Smooth muscle cell (in vitro differentiated cells): Measurements from ENCODE around the gene DNAJB5. TPM values are rescaled to one million over a fixed set of nuclear protein-coding genes. Genes with fewer than 3 reads are reported as not detected.
"Not testable (repeated sequence)": the region's sequence is repeated elsewhere in the genome, so short reads cannot be mapped to it uniquely, and the experiment has no call there.

ENCODE experiments used
- DNase-seq: peaks from one replicate; lab custom pipeline; 2025; ENCODE audit not compliant: unreplicated experiment; lab: John Stamatoyannopoulos, UW
- H2AFZ ChIP-seq: fragments of 200-600 bp; sonication (generic); 2 replicates; pipeline ENCODE4 v1.6.0; 2016; ENCODE audit warnings: antibody characterized with exemption, low read depth, mild to moderate bottlenecking
- H3F3A ChIP-seq: fragments of 200-600 bp; sonication (generic); 2 replicates; pipeline ENCODE4 v1.6.0; 2017; ENCODE audit warnings: antibody characterized with exemption, low read depth
- H3K27ac ChIP-seq: fragments of 200-600 bp; sonication (generic); 2 replicates; pipeline ENCODE4 v1.5.1; 2016; ENCODE audit warnings: low read depth, mild to moderate bottlenecking
- H3K27me3 ChIP-seq: fragments of 200-600 bp; sonication (generic); 2 replicates; pipeline ENCODE4 v1.6.1; 2016; ENCODE audit warnings: low read depth, mild to moderate bottlenecking
- H3K36me3 ChIP-seq: fragments of 200-600 bp; sonication (generic); 2 replicates; pipeline ENCODE4 v1.5.1; 2016; ENCODE audit warnings: low read depth
- H3K4me1 ChIP-seq: fragments of 200-600 bp; sonication (generic); 2 replicates; pipeline ENCODE4 v1.5.1; 2016; ENCODE audit warnings: low read depth
- H3K4me2 ChIP-seq: fragments of 200-600 bp; sonication (generic); 2 replicates; pipeline ENCODE4 v1.6.0; 2016; ENCODE audit warnings: mild to moderate bottlenecking
- H3K4me3 ChIP-seq: fragments of 200-600 bp; sonication (generic); 2 replicates; pipeline ENCODE4 v1.5.1; 2016; ENCODE audit warnings: mild to moderate bottlenecking
- H3K79me2 ChIP-seq: fragments of 200-600 bp; sonication (generic); 2 replicates; pipeline ENCODE4 v1.6.0; 2016; ENCODE audit warnings: low read depth, mild to moderate bottlenecking
- H3K9ac ChIP-seq: fragments of 200-600 bp; sonication (generic); 2 replicates; pipeline ENCODE4 v1.6.0; 2016; ENCODE audit warnings: low read depth
- H3K9me3 ChIP-seq: fragments of 200-600 bp; sonication (generic); replicated peaks from 2 replicates; pipeline ENCODE4 v1.5.1; 2016; ENCODE audit warnings: low read depth
- H4K20me1 ChIP-seq: fragments of 200-600 bp; sonication (generic); 2 replicates; pipeline ENCODE4 v1.6.0; 2016; ENCODE audit warnings: low read depth
- WGBS: methylation state at CpG from one replicate; pipeline ENCODE4 v1.1.7; 2016; ENCODE audit warnings: low lambda C conversion rate; 5-methylcytosine and 5-hydroxymethylcytosine counted together
- polyA plus RNA-seq: library from polyadenylated mRNA; unstranded; fragments of >200 nt; fragmentation: Nextera tagmentation; extraction: Ambion mirVana; gene quantifications from 2 replicates; pipeline ENCODE4 v1.2.1, GENCODE V29; 2016
- total RNA-seq: library from RNA; depleted of rRNA; stranded (reverse); fragments of >200 nt; gene quantifications from 2 replicates; pipeline ENCODE4 v1.2.3, GENCODE V29; 2014
- TF ChIP-seq, protein P1 (sequence below): fragments of 200-600 bp; sonication (generic); IDR thresholded peaks from 2 replicates; pipeline ENCODE4 v1.5.1; 2017; ENCODE audit warnings: borderline replicate concordance, mild to moderate bottlenecking, antibody characterized with exemption; ENCODE audit not compliant: insufficient read depth, poor library complexity, severe bottlenecking

DNAJB5 gene
- total and polyA plus RNA-seq, 2 experiments from 2014 or later, result 29.6 to 30.5 TPM

DNA sequence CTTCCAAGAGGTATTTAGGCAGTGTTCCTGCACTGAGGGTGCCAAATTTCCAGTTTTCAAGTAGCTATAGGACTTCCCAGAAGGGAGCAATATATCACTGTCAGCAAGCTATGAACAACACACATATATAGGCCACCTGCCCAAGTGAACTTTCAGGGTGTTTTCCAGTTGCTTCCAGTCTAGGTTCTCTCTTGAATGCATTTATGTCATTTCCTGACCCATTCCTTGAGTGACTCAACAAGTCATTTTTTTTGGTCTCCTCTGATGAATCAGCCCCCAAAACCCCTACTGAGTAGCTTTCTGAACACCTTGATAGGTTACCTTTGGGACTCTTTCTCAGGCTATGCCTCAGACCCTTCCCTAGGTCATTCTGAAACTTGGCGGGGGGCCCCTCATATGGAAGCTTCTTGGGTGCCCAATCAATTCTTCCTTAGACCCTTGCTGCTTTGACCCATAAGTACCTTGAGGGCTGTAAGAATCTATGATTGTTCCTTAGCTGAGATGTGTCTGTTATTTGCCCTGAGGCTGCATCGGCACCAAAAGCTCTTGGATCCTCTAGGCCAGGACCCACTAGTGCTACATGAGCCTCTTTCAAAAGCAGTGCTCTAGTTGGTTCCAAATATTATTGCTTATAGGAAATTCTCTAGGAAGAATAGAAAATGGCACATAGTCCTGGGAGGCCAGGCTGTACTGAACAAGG is 12.4 kb downstream of the DNAJB5 start:
- no peak overlapping the region for H2AFZ ChIP-seq
- DNase-seq, result no peak

DNA sequence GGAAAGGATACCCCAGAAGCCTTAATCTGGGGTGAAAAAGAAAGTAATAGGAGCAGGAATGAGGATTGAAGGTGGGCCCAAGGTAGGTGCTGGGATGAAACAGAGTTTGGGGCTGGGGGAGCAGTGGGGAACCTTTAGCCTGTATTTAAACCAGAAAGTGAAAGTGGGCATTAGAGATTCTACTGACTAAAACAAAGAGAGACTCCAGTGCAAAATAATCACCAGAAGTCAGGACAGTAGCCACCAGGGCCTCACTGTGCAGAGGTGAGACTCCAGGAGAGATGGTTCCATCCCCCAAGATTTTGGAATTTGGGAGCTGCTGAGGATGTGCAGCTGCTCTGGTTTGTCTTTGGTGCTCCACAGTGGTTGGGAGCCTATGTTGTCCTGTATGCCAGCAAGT is 13.1 kb downstream of the DNAJB5 start:
- Histone ChIP-seq H2AFZ (no peak overlapping the region), H3K4me2 (no peak overlapping the region), H3F3A (no peaks in the 10 kb centered on the region), H3K27me3 (no peaks in the 10 kb centered on the region), H3K36me3 (no peaks in the 10 kb centered on the region), H3K9ac (no peak overlapping the region), H3K27ac (no peak overlapping the region), H4K20me1 (no peaks in the 10 kb centered on the region), H3K4me3 (no peak overlapping the region), H3K4me1 (no peaks in the 10 kb centered on the region), H3K9me3 (no peaks in the 10 kb centered on the region), H3K79me2 (no peaks in the 10 kb centered on the region)
- TF ChIP-seq, protein P1, sequence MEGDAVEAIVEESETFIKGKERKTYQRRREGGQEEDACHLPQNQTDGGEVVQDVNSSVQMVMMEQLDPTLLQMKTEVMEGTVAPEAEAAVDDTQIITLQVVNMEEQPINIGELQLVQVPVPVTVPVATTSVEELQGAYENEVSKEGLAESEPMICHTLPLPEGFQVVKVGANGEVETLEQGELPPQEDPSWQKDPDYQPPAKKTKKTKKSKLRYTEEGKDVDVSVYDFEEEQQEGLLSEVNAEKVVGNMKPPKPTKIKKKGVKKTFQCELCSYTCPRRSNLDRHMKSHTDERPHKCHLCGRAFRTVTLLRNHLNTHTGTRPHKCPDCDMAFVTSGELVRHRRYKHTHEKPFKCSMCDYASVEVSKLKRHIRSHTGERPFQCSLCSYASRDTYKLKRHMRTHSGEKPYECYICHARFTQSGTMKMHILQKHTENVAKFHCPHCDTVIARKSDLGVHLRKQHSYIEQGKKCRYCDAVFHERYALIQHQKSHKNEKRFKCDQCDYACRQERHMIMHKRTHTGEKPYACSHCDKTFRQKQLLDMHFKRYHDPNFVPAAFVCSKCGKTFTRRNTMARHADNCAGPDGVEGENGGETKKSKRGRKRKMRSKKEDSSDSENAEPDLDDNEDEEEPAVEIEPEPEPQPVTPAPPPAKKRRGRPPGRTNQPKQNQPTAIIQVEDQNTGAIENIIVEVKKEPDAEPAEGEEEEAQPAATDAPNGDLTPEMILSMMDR, result no peak
- DNase-seq, result no peak

More for the DNA sequence above, 12.4 kb downstream of the DNAJB5 start:
- Histone ChIP-seq H3K36me3 (no peaks in the 10 kb centered on the region), H3K9me3 (no peaks in the 10 kb centered on the region), H3K79me2 (no peaks in the 10 kb centered on the region), H3F3A (no peaks in the 10 kb centered on the region), H3K4me1 (no peaks in the 10 kb centered on the region), H3K27ac (peak overlapping the region; percentile 66), H4K20me1 (no peaks in the 10 kb centered on the region), H3K4me3 (no peak overlapping the region), H3K27me3 (no peaks in the 10 kb centered on the region), H3K9ac (peak overlapping the region; percentile 6), H3K4me2 (no peak overlapping the region)
- 98% methylated on average over 2 of the region's 2 CpGs for WGBS
- TF ChIP-seq, protein P1, result no peak

DNA sequence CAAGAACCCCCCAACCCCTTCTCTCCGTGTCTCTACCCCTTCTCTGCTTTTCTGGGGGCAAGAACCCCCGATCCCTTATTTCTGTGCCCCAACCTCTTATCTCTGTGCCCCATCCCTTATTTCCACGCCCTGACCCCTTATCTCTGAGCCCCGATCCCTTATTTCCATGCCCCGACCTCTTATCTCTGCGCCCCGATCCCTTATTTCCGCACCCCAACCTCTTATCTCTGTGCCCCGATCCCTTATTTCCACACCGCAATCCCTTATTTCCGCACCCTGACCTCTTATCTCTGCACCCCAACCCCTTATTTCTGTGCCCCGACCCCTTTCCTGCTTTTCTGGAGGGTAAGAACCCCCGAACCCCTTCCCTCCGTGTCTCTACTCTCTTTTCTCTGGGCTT is 14.8 kb downstream of the DNAJB5 start:
- not testable (repeated sequence) for H3K4me3 ChIP-seq, H3K4me2 ChIP-seq, H3K9me3 ChIP-seq, H2AFZ ChIP-seq, H3F3A ChIP-seq, H3K9ac ChIP-seq, H3K36me3 ChIP-seq, H3K4me1 ChIP-seq, H3K79me2 ChIP-seq, H4K20me1 ChIP-seq, H3K27me3 ChIP-seq, H3K27ac ChIP-seq, DNase-seq
- WGBS, result 91% methylated on average over 13 of the region's 14 CpGs

DNA sequence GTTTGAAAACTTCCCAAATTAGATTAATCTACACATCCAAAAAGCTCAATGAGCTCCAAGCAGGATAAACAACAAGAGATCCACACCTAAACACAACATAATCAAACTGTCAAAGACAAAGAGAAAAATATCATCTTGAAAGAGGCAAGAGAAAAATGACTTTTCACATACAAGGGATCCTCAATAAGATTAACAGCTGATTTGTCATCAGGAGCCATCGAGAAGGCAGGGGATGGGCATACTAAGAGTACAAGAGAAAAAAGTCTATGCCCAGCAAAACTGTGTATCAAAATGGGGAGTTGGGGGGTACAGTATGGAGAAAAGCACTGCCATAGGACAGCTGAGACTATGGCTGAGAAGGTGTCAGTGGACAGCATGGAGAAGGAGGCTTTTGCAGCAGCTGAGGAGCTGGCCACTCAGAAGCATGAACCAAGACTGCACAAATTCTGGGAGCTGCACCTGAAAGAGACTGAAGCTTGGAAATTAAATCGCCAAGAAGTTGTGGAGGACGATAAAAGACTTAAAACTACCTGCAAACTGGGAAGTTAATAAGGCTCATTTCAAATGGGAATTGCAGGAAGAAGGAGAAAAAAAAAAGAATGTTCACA is 20.9 kb downstream of the DNAJB5 start:
- H3K79me2 ChIP-seq, result no peaks in the 10 kb centered on the region
- no peaks in the 10 kb centered on the region for H3K4me1 ChIP-seq
- H3K36me3 ChIP-seq, result peaks cover 43% of the 10 kb centered on the region
- no peak for DNase-seq
- H3K4me3 ChIP-seq, result no peak overlapping the region
- no peak overlapping the region for H2AFZ ChIP-seq
- no peaks in the 10 kb centered on the region for H4K20me1 ChIP-seq
- H3K9me3 ChIP-seq, result peaks cover 12% of the 10 kb centered on the region
- TF ChIP-seq, protein P1, result no peak
- no peak overlapping the region for H3K27ac ChIP-seq
- no peaks in the 10 kb centered on the region for H3K27me3 ChIP-seq
- 95% methylated on average over 3 of the region's 3 CpGs for WGBS
- H3K9ac ChIP-seq, result no peak overlapping the region
- no peaks in the 10 kb centered on the region for H3F3A ChIP-seq
- no peak overlapping the region for H3K4me2 ChIP-seq
